HEK293 (cell line): ENCODE data around the gene FDCSP.

ENCODE experiments used
- CTCF ChIA-PET: fragments of 350-600 bp; formaldehyde crosslinking; extraction: SDS; loops from one replicate; lab custom pipeline; 2021; ENCODE audit warnings: antibody characterized with exemption; lab: Yijun Ruan, JAX
- POLR2A ChIA-PET: fragments of 300-600 bp; formaldehyde crosslinking; extraction: SDS; loops from one replicate; lab custom pipeline; 2020; ENCODE audit warnings: antibody characterized with exemption, inconsistent platforms; lab: Yijun Ruan, JAX
- H3K27ac ChIP-seq: fragments of 200-500 bp; sonication (Bioruptor generic); 2 replicates; pipeline ENCODE4 v1.5.1; 2014; ENCODE audit warnings: low read depth, low read length, control low read depth, inconsistent platforms; ENCODE audit errors: extremely low read depth
- H3K36me3 ChIP-seq, 2 experiments: fragments of 200-500 bp in 1 of 2; sonication (Bioruptor generic) in 1 of 2; 1 replicate in 1 of 2; 2 replicates in 1 of 2; pipeline ENCODE4 v1.5.1; 2014 to 2017; ENCODE audit warnings: inconsistent platforms in 2 of 2, low read length in 2 of 2; ENCODE audit not compliant: control insufficient read depth in 2 of 2, insufficient read depth in 1 of 2
- H3K4me1 ChIP-seq: fragments of 200-500 bp; sonication (Bioruptor generic); 2 replicates; pipeline ENCODE4 v1.5.1; 2014; ENCODE audit warnings: mild to moderate bottlenecking, low read length, inconsistent platforms; ENCODE audit not compliant: control insufficient read depth, insufficient read depth
- H3K4me3 ChIP-seq: 2 replicates; pipeline ENCODE4 v1.5.1; 2011; ENCODE audit warnings: low read depth, mild to moderate bottlenecking, control low read depth, low read length, moderate library complexity
- H3K9me3 ChIP-seq: fragments of 200-500 bp; sonication (Bioruptor generic); 2 replicates; pipeline ENCODE4 v1.5.1; 2014; ENCODE audit warnings: low read depth, low read length, inconsistent platforms; ENCODE audit not compliant: control insufficient read depth, insufficient read depth
- BCL6B ChIP-seq: fragments of 450-650 bp; formaldehyde crosslinking; IDR thresholded peaks from 2 replicates; pipeline ENCODE4 v1.5.1; 2017; ENCODE audit warnings: missing biosample characterization, missing genetic modification characterization
- REPIN1 ChIP-seq: fragments of 450-650 bp; formaldehyde crosslinking; IDR thresholded peaks from 2 replicates; pipeline ENCODE4 v1.5.1; 2017; ENCODE audit warnings: missing biosample characterization, missing genetic modification characterization, low read depth
- TSHZ1 ChIP-seq: fragments of 450-650 bp; formaldehyde crosslinking; IDR thresholded peaks from 2 replicates; pipeline ENCODE4 v1.5.1; 2016; ENCODE audit warnings: missing biosample characterization, missing genetic modification characterization, borderline replicate concordance
- ZNF114 ChIP-seq: fragments of 450-650 bp; formaldehyde crosslinking; IDR thresholded peaks from 2 replicates; pipeline ENCODE4 v1.5.0; 2017; ENCODE audit warnings: missing biosample characterization, missing genetic modification characterization
- ZNF274 ChIP-seq, 2 experiments: fragments of 200-500 bp in 1 of 2; fragments of 450-650 bp in 1 of 2; sonication (Bioruptor generic) in 1 of 2; formaldehyde crosslinking in 1 of 2; IDR thresholded peaks; 2 replicates each; pipeline versions ENCODE4 v1.5.1 to v1.6.1; 2014 to 2016; ENCODE audit warnings: borderline replicate concordance in 1 of 2, inconsistent platforms in 1 of 2, low read length in 1 of 2, missing biosample characterization in 1 of 2, missing genetic modification characterization in 1 of 2
- TF ChIP-seq, protein P1 (sequence below): fragments of 450-650 bp; formaldehyde crosslinking; IDR thresholded peaks from 2 replicates; pipeline ENCODE4 v1.5.1; 2016; ENCODE audit warnings: missing biosample characterization, missing genetic modification characterization, low read depth

The FDCSP gene

GRCh38 chr4:70277121-70277520 lies 51.2 kb downstream of the FDCSP start:
- CTCF ChIA-PET: no interaction called here
- TF ChIP-seq REPIN1: no peak
- TF ChIP-seq BCL6B (tag by site-specific recombination): no peak
- TF ChIP-seq ZNF274 (IDR thresholded peaks at IDR 0.05; ENCODE audit: low read length): no peak
- no peak for TF ChIP-seq ZNF274 (tag by site-specific recombination; IDR thresholded peaks at IDR 0.05; ENCODE audit: borderline replicate concordance)
- TF ChIP-seq TSHZ1: no peak
- TF ChIP-seq, protein P1, sequence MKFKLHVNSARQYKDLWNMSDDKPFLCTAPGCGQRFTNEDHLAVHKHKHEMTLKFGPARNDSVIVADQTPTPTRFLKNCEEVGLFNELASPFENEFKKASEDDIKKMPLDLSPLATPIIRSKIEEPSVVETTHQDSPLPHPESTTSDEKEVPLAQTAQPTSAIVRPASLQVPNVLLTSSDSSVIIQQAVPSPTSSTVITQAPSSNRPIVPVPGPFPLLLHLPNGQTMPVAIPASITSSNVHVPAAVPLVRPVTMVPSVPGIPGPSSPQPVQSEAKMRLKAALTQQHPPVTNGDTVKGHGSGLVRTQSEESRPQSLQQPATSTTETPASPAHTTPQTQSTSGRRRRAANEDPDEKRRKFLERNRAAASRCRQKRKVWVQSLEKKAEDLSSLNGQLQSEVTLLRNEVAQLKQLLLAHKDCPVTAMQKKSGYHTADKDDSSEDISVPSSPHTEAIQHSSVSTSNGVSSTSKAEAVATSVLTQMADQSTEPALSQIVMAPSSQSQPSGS (tag by site-specific recombination): no peak
- TF ChIP-seq, all 188 proteins: peak for 0

GRCh38 chr4:70280567-70280966 lies 54.6 kb downstream of the FDCSP start:
- no peaks in the 10 kb centered on the region for H3K4me1 ChIP-seq
- POLR2A ChIA-PET: no interaction called here
- no peaks in the 10 kb centered on the region for H3K36me3 ChIP-seq
- H3K27ac ChIP-seq: no peak overlapping the region
- no peak overlapping the region for H3K4me3 ChIP-seq
- H3K9me3 ChIP-seq: no peaks in the 10 kb centered on the region
- CTCF ChIA-PET: no interaction called here
- TF ChIP-seq ZNF114 (tag by site-specific recombination): no peak

More at GRCh38 chr4:70277121-70277520, 51.2 kb downstream of the FDCSP start:
- H3K4me1 ChIP-seq: no peaks in the 10 kb centered on the region
- POLR2A ChIA-PET: no interaction called here
- no peaks in the 10 kb centered on the region for H3K9me3 ChIP-seq
- H3K27ac ChIP-seq: no peak overlapping the region
- H3K4me3 ChIP-seq: no peak overlapping the region
- no peaks in the 10 kb centered on the region for H3K36me3 ChIP-seq
